Keratinocyte (primary cell): Measurements from ENCODE around the gene PRSS53. TPM values are rescaled to one million over a fixed set of nuclear protein-coding genes. Genes with fewer than 3 reads are reported as not detected.

Experiments
- DNase-seq: peaks from one replicate; pipeline ENCODE4 v3.0.0-alpha.2; 2011; ENCODE audit warnings: low read depth, missing footprints, low spot score
- FAIRE-seq: peaks from 2 replicates; lab custom pipeline; 2011; peaks lifted over from hg19 to GRCh38; lab: Jason Lieb, UNC
- H2AFZ ChIP-seq: 2 replicates; pipeline ENCODE4 v1.6.0; 2012; ENCODE audit warnings: low read length, control low read depth, inconsistent platforms; ENCODE audit not compliant: control insufficient read depth
- H3K27ac ChIP-seq: 2 replicates; pipeline ENCODE4 v1.5.1; 2011; ENCODE audit warnings: low read length; ENCODE audit not compliant: control insufficient read depth, insufficient read depth
- H3K27me3 ChIP-seq: 3 replicates; pipeline ENCODE4 v1.6.0; 2011; ENCODE audit warnings: low read length; ENCODE audit not compliant: control insufficient read depth, insufficient read depth; ENCODE audit errors: extremely low read depth
- H3K36me3 ChIP-seq, 2 experiments: 2 replicates in 1 of 2; 3 replicates in 1 of 2; pipeline ENCODE4 v1.5.1; 2011; ENCODE audit warnings: low read length in 2 of 2, mild to moderate bottlenecking in 1 of 2; ENCODE audit not compliant: control insufficient read depth in 2 of 2, insufficient read depth in 2 of 2; ENCODE audit errors: extremely low read depth in 1 of 2
- H3K4me1 ChIP-seq: 3 replicates; pipeline ENCODE4 v1.5.1; 2011; ENCODE audit warnings: low read length; ENCODE audit not compliant: control insufficient read depth, insufficient read depth; ENCODE audit errors: extremely low read depth
- H3K4me2 ChIP-seq: 3 replicates; pipeline ENCODE4 v1.6.0; 2011; ENCODE audit warnings: low read depth, low read length; ENCODE audit not compliant: control insufficient read depth, insufficient read depth; ENCODE audit errors: extremely low read depth
- H3K4me3 ChIP-seq, 3 experiments: fragments of 200-600 bp in 1 of 3; sonication (generic) in 1 of 3; 2 replicates in 2 of 3; 3 replicates in 1 of 3; pipeline ENCODE4 v1.5.1; 2011 to 2016; ENCODE audit warnings: low read length in 3 of 3, mild to moderate bottlenecking in 3 of 3, control low read depth in 2 of 3, inconsistent platforms in 1 of 3, low read depth in 1 of 3, mixed read lengths in 1 of 3, mixed run types in 1 of 3, moderate library complexity in 1 of 3; ENCODE audit not compliant: control insufficient read depth in 2 of 3, insufficient read depth in 2 of 3; ENCODE audit errors: extremely low read depth in 1 of 3
- H3K79me2 ChIP-seq: 2 replicates; pipeline ENCODE4 v1.6.0; 2012; ENCODE audit warnings: low read length; ENCODE audit not compliant: control insufficient read depth, insufficient read depth
- H3K9ac ChIP-seq: 3 replicates; pipeline ENCODE4 v1.6.0; 2011; ENCODE audit warnings: low read length; ENCODE audit not compliant: control insufficient read depth, insufficient read depth; ENCODE audit errors: extremely low read depth
- H3K9me1 ChIP-seq: 3 replicates; pipeline ENCODE4 v1.6.0; 2011; ENCODE audit warnings: low read length; ENCODE audit not compliant: control insufficient read depth, insufficient read depth; ENCODE audit errors: extremely low read depth
- H3K9me3 ChIP-seq: 2 replicates; pipeline ENCODE4 v1.5.1; 2012; ENCODE audit warnings: low read depth, low read length; ENCODE audit not compliant: control insufficient read depth
- H4K20me1 ChIP-seq: 3 replicates; pipeline ENCODE4 v1.6.0; 2011; ENCODE audit warnings: low read length; ENCODE audit not compliant: control insufficient read depth, insufficient read depth; ENCODE audit errors: extremely low read depth
- CTCF ChIP-seq, 3 experiments: IDR thresholded peaks in 1 of 3; conservative IDR thresholded peaks in 1 of 3; optimal IDR thresholded peaks in 1 of 3; 2 replicates in 2 of 3; 3 replicates in 1 of 3; pipeline versions ENCODE3 to v1.5.1; 2011; ENCODE audit warnings: low read length in 3 of 3, mild to moderate bottlenecking in 3 of 3, moderate library complexity in 2 of 3, control low read depth in 1 of 3, inconsistent platforms in 1 of 3; ENCODE audit not compliant: insufficient read depth in 2 of 3; ENCODE audit errors: extremely low read depth in 1 of 3
- EZH2 ChIP-seq: IDR thresholded peaks from one replicate; pipeline ENCODE4 v1.6.1; 2012; ENCODE audit warnings: inconsistent platforms, mild to moderate bottlenecking, low read length, moderate library complexity
- dilution Hi-C: fragments of 300-500 bp; cut with MboI; formaldehyde crosslinking; loops from one replicate; pipeline ENCODE4 v1.7.0; 2020; ENCODE audit warnings: low sequenced_read_pairs; ENCODE audit not compliant: extremely low pct_ligation_motif_present
- polyA plus RNA-seq, 5 experiments: library from polyadenylated mRNA; depleted of rRNA in 3 of 5; stranded (reverse) in 3 of 5; stranded (forward) in 1 of 5; unstranded in 1 of 5; fragments of >200 nt; gene quantifications; 1 replicate in 1 of 5; 2 replicates in 3 of 5; 3 replicates in 1 of 5; pipeline versions ENCODE4 v1.2.1 to v1.2.3, GENCODE V29; 2011 to 2012; ENCODE audit warnings: missing spikeins in 2 of 5, low read depth in 1 of 5, low replicate concordance in 1 of 5

PRSS53 gene
- polyA plus RNA-seq, 1 donor (not counting 4 experiments of a cell fraction or from before 2014, with no cell fraction given), result 0.50 TPM

DNA sequence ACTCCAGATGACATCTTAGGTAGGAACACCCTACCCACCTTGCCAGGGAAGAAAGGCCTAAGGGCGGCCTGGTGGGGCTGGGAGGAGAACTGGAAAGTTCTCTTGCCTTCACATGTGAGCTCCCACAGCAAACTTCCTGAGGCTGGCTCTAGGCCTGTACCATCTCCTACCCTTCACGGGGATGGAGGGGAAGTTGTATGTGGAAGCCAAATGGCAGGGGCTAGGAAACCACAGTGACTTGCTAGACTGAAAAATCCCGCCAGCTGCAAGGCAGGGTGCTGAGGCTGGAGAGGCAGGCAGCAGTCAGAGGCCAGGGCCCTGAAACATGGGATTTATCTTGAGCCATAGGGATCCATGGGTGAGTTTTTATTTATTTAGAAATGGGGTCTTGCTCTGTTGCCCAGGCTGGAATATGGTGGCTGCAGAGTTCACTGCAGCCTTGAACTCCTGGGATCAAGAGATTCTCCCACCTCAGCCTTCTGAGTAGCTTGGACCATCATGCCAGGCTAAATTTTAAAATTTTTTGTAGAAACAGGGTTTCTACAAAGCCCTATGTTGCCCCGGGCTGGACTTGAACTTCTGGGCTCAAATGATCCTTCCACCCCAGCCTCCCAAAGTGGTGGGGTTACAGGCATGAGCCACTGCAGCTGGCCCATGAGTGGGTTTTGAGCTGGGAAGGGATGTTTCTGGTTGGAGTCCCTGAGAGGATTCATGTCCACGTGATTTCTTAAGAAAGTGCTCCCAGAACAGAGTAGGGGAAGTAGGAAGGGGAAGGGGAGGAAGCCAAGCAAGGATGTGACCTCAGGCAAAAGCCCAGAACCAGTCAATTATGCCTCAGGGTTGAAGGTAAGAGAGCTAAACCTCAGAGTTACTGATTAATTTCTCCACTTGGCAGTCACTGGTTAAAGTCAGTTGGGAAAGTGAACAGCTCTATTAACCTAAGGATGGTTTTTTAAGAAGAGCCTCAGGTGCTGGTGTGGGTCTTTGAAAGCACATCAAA lies 24.7 kb upstream of the PRSS53 start:
- Histone ChIP-seq H3K4me3 (no peak overlapping the region), H3K9me3 (no peaks in the 10 kb centered on the region), H3K9ac (no peak overlapping the region), H3K27me3 (no peaks in the 10 kb centered on the region), H3K79me2 (peaks cover 20% of the 10 kb centered on the region), H4K20me1 (no peaks in the 10 kb centered on the region), H3K4me1 (peaks cover 12% of the 10 kb centered on the region), H3K36me3 (peaks cover 18 to 24% of the 10 kb centered on the region in 2 experiments), H2AFZ (no peak overlapping the region), H3K27ac (no peak overlapping the region), H3K4me2 (no peak overlapping the region), H3K9me1 (no peaks in the 10 kb centered on the region)
- TF ChIP-seq EZH2, result no peak
- TF ChIP-seq CTCF (optimal IDR thresholded peaks at IDR 0.05 in 1 of 3, IDR thresholded peaks at IDR 0.05 in 1 of 3, conservative IDR thresholded peaks at IDR 0.05 in 1 of 3; ENCODE audit: extremely low read depth in 1 of 3, insufficient read depth in 2 of 3, low read length in 3 of 3), result no peak
- FAIRE-seq (no peak), DNase-seq (no peak)
- dilution Hi-C loops, result no loop called here

DNA sequence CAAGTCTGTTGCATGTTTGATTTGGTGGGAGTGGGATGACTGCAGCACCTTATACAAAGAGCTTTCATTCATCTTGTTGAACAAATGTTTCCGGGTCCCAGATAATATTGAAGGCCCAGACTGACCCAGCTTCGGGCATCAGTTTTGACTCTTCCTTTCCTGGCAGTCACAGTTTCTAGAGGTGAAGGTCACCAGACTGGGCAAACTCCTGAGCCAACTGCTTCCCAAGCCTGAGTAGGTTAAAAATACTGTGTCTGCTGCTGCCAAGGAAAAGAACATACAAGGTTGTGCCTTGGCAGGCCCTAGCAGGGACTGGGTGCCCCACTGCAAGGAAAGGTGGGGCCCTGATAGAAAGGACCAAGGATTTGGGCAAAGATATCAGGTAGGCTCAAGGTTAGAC lies 24.0 kb upstream of the PRSS53 start:
- TF ChIP-seq EZH2 (no peak), CTCF (optimal IDR thresholded peaks at IDR 0.05 in 1 of 3, IDR thresholded peaks at IDR 0.05 in 1 of 3, conservative IDR thresholded peaks at IDR 0.05 in 1 of 3; ENCODE audit: extremely low read depth in 1 of 3, insufficient read depth in 2 of 3, low read length in 3 of 3) (no peak)
- FAIRE-seq (no peak), DNase-seq (no peak)
- dilution Hi-C loops, result no loop called here
- H3K27ac ChIP-seq, result no peak overlapping the region
- no peak overlapping the region for H3K4me3 ChIP-seq
- peaks cover 21% of the 10 kb centered on the region for H3K79me2 ChIP-seq
- H2AFZ ChIP-seq, result no peak overlapping the region
- H3K9ac ChIP-seq, result no peak overlapping the region
- H3K9me1 ChIP-seq, result no peaks in the 10 kb centered on the region
- H3K4me2 ChIP-seq, result no peak overlapping the region
- no peaks in the 10 kb centered on the region for H4K20me1 ChIP-seq
- no peaks in the 10 kb centered on the region for H3K9me3 ChIP-seq
- H3K27me3 ChIP-seq, result no peaks in the 10 kb centered on the region
- peaks cover 18 to 24% of the 10 kb centered on the region in 2 experiments for H3K36me3 ChIP-seq
- peaks cover 8% of the 10 kb centered on the region for H3K4me1 ChIP-seq
